ENCODE results near the gene STX19.
"Not testable (repeated sequence)": the region's sequence is repeated elsewhere in the genome, so short reads cannot be mapped to it uniquely, and the experiment has no call there.

The STX19 gene, protein sequence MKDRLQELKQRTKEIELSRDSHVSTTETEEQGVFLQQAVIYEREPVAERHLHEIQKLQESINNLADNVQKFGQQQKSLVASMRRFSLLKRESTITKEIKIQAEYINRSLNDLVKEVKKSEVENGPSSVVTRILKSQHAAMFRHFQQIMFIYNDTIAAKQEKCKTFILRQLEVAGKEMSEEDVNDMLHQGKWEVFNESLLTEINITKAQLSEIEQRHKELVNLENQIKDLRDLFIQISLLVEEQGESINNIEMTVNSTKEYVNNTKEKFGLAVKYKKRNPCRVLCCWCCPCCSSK
- 0 to 0.18 (median 0) reads per million in 4 experiments for total RNA-seq

DNA sequence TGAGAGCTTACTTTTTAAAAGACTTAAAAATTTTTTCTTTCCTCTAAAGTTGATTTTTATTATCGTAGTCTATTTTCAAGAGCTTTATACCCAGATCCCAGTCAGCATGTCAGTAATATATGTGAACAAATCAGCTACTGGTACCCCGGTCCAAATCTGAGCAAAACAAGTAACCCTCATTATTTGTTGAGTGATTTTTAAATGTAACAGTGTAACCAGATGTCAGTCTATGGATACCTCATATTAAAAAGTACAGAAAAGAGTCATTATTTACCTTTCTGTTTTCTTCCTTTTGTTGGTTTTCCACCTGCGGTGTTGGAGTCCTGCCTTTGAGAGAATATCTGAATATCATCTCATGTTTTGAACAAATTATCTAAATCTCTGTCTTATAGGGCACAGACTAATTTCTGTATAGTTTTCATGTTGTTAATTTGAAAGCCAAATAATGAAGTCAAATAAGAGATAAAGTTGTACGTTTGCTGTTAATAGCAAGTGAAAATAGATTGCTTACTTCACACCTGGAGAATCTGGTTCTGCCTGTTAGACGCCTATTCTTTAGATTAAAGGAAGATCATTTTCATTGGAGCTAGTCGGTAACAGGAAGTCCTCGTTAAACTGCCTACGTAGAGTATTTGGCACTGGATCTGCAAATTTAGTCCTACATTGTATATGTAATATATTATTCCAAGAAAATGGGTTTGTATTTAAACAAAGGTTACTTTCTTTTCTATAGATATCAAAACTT lies at the start of gene STX19:
Gene STX19, minus strand, starts transcription at position 505 of the 745 bp plus-strand sequence. CDS start 13,328 bp downstream, outside the sequence.
- DNase-seq = no peak

DNA sequence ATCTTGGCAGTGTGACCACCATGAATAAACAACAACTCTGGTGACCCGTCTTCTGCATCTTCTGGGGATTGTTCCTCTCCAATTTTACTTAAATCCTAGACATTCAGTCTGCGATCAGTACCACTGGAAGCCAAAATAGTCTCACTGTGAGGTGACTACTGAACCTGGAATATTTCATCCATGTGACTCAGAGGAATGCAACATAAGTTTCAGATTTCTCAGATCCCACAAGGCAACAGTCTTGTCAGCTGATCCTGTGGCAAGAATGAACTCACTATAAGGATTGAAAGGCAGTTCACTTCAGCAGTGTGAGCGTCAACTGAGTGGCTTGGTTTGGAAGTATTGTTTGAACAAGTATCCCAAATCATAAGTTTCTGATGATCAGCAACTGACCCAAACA lies 47.7 kb upstream of the STX19 start:
- DNase-seq = no peak

DNA sequence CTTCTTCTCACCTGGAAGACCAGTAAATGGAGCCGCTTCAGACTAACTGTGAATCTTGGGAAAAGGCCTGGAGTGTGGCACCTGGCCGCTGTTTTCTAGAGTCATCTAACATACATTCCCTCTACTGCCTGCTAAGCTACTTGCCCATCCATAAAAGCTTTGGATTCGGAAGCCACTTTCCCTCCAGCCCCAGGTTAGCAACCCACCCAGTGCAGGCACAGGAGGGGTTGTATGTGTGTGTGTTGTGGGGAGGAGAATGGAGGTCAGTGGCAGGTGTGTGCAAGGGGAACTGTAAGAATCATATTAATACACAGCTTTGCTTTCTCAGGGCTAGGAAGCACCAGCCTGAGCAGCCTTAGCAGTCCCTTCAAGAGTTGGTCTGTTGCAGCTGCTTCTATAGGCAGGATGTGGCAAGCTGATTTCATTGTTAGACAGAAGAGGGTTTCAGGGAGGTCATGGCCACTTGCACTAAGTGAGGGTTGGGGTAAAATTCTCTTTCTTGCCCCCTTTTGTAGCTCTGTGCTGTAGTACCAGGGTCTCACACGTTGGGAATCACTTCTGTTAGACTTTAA lies 43.4 kb upstream of the STX19 start:
- DNase-seq = no peak

DNA sequence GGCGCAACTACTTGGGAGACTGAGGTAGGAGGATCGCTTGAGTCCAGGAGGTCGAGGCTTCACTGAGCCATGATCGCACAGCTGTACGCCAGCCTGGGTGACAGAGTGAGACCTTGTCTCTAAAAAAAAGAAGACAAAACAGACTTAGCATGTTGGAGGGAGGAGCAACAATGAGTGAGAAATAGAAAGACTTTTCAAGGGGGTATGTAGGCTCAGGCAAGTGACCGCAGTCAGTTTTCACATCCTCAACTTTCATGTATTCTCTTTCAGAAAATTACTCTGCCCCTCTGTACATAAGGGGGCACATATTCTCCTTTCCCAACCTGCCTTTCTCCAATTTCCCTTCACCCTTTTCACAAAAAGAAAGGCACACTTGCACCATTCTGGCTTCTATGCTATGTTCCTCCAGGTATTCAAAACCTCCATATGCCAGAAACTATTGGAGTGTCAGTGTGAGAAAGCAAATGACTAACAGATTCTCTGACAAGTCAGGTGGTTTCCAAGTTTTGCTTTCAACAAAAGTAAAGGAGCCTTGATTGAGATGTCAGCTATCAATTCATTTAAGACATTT lies 42.0 kb upstream of the STX19 start:
- DNase-seq = no peak

DNA sequence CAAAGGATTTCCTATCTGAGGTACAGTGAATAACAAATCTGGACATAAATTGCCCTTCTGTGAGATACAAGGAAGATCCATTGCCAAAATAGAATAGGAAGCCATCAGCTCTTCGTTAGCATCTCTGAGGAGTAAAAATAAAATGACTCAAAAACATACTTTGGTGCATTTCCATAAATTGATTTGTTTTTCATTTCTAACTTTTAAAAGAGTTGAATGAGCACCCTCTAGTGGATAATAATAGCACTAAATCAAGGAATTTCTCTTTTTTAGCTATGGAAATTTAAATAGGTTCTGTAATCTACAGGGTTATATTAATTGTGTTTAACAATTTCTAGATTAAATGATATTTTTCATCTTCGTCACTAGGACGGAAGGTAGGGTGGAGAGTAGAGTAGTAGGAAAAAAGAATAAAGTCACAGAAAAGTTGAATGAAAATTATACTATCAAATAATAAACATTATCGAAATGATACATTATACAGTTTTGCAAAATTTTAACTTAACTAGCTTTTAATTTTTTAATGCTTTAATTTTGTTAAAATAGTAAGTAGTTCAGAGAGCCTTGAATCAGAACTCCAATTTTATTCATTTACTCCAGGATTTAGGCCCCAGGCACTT lies 40.9 kb upstream of the STX19 start:
- no peak for DNase-seq

DNA sequence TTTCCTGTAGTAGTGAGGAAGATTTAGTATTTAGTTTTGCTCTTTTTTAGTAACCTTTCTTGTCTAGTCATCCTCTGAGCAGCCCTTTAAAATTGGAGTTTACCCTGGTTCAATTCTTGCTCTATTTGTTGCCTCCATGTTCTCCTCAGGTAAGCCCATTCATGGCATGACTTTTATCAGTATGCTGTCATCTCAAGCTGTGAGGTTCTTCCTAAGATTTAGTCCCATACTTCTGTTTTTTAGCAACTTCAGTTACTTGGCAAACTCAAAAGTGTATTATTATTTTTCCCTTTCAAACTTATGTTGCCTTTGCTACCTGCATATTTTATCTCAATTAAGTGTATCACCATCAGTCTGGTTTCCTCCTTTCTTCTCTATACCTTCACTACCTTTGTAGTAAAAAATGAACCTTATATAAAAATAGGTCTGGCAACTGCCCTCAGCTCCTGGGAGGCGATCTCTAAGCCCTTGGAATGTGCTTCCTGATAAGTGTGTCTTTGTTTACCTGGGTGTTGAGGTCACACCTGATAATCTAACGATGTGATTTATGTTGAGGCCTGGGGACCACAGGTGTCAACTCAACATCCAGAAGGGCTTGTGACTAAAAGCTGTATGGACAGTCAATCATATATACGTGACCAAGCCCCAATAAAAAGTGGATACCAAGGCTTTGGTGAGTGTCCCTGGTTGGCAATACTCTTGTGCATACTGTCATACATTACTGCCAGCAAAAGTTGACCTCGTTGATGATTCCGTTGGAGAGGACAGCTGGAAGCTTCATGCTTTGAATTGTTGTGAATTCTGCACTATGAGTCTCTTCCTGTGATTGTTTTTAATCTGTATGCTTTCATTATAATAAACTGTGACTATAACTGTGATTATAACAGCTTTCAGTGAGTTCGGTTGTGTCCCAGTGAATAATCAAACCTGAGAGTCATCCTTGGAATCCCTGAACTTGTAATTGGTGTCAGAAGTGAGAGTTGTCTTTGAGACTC lies 38.4 kb upstream of the STX19 start:
- no peak for DNase-seq

DNA sequence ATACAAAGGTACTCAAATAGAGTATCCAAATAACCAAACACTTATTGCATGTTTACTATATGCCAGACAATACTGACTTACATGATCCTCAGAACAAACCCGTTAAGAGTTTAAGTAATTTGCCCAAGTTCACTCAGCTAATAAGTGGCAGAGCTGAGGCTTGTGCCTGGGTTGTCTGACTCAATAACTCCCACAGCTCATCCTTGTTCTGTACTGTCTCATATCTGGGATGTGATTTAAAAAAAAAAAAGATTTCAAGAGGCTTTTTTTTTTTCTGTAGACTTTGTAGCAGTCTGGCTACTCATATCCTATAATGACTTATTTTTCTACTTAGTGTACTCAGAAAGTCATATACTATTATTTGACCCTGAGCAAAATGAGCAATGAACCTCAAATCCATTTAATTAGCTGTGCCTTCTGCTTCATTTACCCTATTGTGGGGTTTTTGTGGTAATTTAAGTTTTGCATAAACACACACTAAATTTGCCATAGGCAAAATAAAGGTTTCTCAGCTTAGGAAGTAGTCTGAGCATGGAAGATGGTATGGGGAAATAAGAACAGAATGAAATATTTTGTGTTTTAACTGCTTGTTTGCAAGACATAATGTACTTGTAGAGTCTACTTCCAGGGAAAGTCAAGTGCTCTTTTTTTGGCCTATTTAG lies 37.6 kb upstream of the STX19 start:
- DNase-seq = no peak

DNA sequence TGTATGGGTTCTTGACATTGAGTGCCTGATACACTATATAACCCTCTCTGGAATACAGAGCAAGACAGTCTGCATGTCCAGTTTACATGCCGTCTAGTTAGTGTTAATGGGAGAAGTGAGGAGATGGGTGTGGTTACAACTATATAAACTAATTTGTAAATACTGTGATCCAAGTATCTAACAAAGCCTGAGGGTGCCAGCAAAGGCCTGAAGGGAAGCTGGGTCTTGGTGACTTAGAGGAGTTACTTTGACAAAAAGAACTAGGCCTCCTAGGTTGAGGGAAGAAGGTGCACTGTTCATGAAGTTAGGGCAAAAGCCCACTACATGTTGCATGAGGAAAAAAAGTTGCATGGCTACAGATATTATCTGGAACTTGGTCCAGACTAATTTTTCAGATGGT lies 36.7 kb upstream of the STX19 start:
- DNase-seq = no peak

DNA sequence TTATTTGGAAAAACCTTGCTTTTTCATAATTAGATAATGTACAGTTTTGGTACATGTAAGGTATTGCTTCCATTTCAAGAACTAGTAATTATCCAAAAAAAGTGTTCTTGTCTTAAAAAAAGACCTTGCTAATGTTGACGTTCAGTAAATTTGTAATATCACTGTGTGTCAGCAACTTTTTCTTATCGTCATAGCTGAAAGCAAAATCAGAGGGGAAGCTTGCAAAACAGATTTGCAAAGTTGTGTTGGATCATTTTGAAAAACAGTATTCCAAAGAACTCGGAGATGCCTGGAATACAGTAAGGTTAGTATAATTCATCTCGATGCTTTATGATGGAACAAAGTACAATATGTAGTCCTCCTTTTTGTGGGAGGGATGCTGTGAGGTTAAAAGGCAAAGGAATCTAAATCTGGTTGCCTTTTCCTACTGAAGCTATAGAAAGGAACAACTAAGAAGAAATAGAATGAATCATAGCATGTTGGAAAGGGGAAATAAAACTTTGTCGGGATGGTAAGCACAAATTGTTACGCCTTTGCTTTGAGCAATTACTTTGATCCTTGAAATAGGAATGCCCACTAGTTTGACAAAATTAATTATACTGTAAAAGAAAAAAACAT lies 36.0 kb upstream of the STX19 start:
- DNase-seq = no peak

DNA sequence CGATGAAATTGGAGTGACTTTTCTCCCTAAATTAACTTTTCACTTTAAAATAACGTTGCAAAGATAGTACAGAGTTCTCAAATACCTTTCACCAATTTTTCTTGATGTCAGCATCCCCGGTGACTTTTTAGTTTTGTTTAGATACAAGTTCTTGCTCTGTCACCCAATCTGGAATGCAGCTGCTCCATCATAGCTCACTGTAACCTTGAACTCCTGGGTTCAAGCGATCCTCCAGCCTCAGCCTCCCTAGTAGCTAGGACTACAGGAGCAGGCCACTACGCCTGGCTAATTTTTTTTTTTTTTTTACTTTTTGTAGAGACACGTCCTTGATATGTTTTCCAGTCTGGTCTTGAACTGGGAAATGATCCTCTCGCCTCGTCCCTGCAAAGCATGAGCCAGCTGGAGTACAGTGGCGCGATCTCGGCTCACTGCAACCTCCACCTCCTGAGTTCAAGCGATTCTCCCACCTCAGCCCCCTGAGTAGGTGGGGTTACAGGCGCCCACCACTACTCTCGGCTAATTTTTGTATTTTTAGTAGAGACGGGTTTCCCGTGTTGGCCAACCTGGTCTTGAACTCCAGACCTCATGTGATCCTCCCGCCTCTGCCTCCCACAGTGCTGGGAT lies 35.2 kb upstream of the STX19 start:
- no peak for DNase-seq

DNA sequence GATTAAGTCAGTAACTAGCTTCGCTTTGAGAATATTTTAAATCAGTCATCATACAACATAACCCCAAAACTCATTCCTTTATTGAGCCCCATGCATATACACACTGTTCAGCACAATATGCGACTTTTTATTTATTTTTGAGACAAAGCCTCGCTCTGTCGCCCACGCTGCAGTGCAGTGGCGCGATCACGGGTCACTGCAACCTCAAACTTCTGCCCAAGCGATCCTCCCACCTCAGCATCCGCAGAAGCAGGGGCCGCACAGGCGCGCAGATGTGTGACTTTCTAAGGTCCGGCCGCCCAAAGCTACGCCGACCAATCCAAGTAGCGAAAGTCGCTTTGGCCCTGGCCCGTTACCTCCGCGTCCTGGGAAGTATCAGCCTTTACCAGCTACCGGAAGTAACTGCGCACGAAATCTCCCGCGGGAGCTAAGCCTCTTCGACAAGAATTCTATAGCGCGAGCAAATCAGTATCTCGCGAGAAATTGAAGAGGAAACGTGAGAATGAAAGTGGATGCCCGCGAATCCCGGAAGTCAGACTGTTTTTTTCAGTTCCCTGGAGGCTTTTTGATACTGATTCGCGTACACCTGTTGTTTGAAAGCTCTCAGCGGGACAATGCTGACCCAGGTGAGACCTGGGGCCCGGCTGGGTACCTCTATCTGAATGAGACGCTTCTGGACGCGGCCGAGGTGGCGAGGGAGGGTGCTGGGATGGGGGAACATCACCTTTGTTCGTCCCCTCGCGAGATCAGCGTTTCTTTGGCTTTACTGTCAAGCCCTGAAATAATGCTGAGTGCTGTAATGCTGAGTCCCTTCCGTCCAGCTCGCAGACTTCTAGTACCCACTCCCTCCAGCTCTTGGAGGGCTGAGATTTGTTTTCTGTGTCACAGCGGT lies 34.4 kb upstream of the STX19 start, which contains the start of the genes DHFR2 and NSUN3:
Gene DHFR2, minus strand, starts transcription at position 404 of the 892 bp plus-strand sequence. CDS start 1,405 bp downstream, outside the sequence.
Gene NSUN3, plus strand, starts transcription at position 549 of the 892 bp plus-strand sequence. Its CDS starts 66 bp downstream, at position 615.
- peak; percentile 75 for DNase-seq

DNA sequence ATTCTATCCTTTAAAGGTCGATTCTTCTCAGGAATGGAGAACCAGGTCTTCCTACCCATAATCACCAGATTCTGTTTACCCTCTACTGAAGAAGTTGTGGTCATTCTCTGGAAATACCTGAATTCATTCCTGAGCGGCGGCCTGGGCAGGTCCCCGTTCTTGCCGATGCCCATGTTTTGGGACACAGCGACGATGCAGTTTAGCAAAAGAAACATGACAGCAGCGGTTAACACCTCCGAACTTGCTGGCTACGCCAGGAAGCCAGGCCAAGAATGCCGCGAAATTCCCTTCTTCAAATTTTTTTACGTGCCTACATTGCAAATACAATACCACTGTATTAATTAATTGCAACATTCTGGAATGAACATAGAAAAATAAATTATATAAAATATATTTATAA lies 32.9 kb upstream of the STX19 start:
- DNase-seq = no peak

DNA sequence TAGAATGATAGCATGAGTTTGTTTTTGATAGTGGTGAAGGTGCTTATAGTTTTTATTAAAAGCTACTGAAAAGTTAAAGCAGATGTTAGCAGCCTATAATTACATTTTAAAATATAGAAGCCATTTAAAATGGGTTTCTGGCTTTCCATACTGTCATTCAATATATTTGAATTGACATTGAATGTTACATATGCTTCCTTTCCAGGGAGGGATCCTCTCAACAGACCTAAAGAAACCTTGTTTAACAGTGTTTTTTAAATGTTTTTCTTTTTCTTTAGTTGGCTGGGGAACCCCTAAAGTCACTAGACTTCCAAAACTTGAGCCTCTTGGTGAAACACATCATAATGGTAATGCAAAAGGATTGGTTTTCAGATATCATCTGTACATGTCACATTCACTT lies 22.1 kb upstream of the STX19 start:
- no peak for DNase-seq

DNA sequence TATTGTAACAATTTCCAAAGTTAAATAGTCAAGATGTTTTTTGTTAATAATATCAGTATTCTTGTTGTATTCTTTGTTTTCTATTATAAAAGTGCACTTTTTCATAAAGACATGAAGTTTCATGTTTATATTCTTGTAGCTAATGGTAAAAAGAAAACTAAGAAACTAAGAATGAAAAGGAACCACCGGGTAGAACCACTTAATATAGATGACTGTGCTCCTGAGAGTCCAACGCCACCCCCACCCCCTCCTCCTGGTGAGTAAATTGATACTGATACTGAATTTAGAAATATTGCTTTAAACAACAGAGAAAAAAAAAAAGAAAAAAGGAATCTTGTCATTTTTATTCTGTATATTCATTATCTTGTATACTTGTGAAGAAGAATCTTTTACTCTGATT lies 20.9 kb upstream of the STX19 start:
- DNase-seq = no peak

DNA sequence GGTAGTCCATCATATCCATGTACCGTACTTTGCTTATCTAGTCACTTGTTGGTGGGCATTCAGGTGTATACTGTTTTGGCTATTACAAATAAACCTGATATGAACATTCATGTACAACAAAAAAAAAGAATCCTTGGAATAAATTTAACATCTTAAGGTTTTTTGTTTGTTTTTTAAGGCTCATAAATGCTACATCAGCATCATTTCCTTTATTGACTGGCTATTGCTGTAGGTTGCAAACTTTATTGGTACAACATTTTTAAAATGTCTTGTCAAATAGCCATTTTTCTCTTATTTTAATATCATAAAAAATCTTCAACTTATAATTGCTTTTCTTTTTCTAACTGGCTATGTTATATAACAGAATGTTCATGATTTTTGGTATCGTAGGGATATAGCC lies 18.1 kb upstream of the STX19 start:
- no peak for DNase-seq

DNA sequence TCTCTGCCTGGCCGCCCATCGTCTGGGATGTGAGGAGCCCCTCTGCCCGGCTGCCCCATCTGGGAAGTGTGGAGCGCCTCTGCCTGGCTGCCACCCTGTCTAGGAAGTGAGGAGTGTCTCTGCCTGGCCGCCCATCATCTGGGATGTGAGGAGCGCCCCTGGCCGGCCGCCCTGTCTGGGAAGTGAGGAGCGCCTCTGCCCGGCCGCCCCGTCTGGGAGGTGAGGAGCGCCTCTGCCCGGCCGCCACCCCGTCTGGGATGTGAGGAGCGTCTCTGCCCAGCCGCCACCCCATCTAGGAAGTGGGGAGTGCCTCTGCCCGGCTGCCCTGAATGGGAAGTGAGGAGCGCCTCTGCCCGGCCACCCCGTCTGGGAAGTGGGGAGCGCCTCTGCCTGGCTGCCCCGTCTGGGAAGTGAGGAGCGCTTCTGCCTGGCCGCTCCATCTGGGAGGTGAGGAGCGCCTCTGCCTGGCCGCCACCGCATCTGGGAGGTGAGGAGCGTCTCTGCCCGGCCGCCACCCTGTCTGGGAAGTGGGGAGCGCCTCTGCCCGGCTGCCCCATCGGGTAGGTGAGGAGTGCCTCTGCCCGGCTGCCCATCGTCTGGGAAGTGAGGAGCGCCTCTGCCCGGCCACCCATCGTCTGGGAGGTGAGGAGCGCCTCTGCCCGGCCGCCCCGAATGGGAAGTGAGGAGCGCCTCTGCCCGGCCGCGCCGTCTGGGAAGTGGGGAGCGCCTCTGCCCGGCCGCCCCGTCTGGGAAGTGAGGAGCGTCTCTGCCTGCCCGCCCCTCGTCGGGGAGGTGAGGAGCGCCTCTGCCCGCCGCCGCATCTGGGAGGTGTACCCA lies 15.9 kb upstream of the STX19 start:
- not testable (repeated sequence) for DNase-seq

DNA sequence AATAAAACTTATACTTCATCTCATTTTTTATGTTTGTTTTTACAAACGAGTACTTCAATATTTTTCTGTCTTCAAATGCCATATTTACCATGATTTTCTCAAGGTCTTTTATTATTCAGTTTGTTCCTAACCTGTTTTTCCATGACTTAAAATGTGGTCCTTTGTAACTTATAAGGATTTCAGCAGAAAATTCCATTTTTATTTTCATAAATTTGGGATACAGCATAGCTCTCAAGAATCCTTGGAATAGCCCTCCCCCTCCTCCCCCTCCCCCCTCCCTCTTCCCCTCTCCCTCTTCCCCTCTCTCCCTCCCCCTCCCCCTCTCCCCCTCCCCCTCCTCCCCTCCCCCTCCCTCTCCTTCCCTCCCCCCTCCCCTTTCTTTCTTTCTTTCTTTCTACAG lies 14.9 kb upstream of the STX19 start:
- no peak for DNase-seq

DNA sequence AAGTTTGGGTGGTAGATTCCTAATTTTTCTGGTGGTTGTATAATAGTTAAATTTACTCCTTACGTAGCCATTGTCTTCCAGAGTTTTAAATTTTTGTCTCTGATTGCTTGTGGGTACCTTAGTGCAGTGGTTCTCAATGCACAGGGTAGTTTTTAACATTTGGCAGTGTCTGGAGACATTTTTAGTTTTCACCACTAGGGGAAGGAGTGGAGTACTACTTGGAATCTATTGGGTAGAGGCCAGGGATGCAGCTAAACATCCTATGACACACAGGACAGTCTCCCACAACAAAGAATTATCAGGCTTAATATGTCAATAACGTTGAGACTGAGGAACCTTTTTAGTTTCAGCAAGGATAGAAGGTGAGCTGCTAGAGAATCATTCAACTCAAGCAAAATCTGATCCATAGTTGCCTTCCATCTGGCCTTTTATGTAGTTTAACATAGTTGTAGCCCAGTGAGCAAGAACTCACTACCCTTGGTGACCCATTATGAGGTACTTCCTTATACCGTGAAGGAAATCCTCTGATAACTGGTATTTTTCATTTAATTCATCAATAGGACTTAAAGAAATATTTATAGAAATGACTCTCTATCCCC lies 8.6 kb upstream of the STX19 start:
- no peak for DNase-seq
